Upper lobe of left lung (tissue), 4 donors: ENCODE measurements around the gene CTBP2.

Experiments used
- CTCF ChIP-seq, 6 experiments: fragments of 450-650 bp in 4 of 6; fragments of 200-600 bp in 2 of 6; sonication (generic) in 2 of 6; IDR thresholded peaks; one replicate each; pipeline ENCODE4 v1.5.1; 2016 to 2019; ENCODE audit warnings: antibody characterized with exemption in 6 of 6
- POLR2A ChIP-seq, 4 donors: fragments of 450-650 bp; IDR thresholded peaks; one replicate each; pipeline ENCODE4 v1.5.1; 2016 to 2017; ENCODE audit warnings: antibody characterized with exemption in 4 of 4, mild to moderate bottlenecking in 2 of 4
- POLR2AphosphoS5 ChIP-seq, 2 donors: sonication (generic); formaldehyde crosslinking; IDR thresholded peaks; one replicate each; pipeline ENCODE4 v1.5.1; 2017; ENCODE audit warnings: antibody characterized with exemption in 2 of 2

DNA sequence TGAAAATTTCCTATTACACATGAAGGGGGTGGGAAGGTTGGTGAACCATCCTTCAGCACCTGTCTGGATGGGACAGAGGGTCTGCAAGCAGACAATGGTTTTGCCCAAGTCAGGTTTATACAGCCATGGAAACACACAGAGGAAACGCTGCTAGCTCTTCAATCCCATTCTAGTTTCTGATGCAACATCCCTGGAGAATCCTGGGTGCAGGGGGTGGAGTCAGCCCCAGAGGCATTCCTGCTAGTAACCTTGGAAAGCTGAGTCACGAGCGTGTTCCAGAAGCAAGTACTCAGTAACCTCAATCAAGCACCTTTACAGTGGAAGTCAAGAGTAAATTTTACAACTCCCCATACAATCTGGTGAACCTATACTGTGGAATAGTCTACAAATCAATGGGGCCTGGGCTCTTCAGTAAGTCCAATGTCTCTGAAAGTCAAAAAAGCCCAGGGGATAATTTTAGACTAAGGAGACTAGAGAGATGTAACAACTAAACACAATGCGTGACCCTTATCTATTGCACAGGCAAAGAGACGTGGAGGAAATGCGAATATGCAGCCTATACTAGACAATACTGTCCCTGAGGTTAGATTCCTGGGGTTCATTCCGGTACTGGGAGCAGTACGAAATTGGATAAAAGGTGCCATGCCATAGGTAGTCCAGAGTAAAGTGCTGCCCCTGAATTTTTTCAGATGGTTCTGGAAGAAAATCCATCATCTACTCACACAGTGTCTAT, 123.1 kb downstream of the CTBP2 start:
- TF ChIP-seq POLR2A (IDR thresholded peaks at IDR 0.05) (no peak), CTCF (IDR thresholded peaks at IDR 0.05) (no peak), POLR2AphosphoS5 (IDR thresholded peaks at IDR 0.05) (no peak)
